Measurements from ENCODE around the gene SCYL3. TPM values are rescaled to one million over a fixed set of nuclear protein-coding genes. Genes with fewer than 3 reads are reported as not detected.

SCYL3 gene
- polyA plus RNA-seq, 1 of the 3 experiments (the other 2 are of a cell fraction): 5.9 TPM

GRCh38 chr1:169866577-169866976 is 27.1 kb downstream of the SCYL3 start:
- 40% methylated on average over 2 of the region's 2 CpGs for WGBS (ENCODE audit: low lambda C conversion rate)
- peaks cover 41% of the 10 kb centered on the region for H3F3A ChIP-seq (replicated peaks; ENCODE audit: insufficient read depth)
- H2AFZ ChIP-seq (ENCODE audit: low read depth): no peak overlapping the region
- CTCF ChIA-PET: interaction anchor here (1.2 kb wide), 1 partner anchor 21 kb away, joined by 3 read pairs; no protein-coding TSS in a partner anchor
- peak overlapping the region; percentile 10; the same call in 1 of the 2 replicates for H3K4me2 ChIP-seq
- H3K9me2 ChIP-seq: no peaks in the 10 kb centered on the region
- H3K79me2 ChIP-seq (ENCODE audit: insufficient read depth): no peaks in the 10 kb centered on the region
- peak overlapping the region; percentile 85 to 87 for H3K27ac ChIP-seq (ENCODE audit: low read depth in 2 of 2, low read length in 1 of 2)
- no peaks in the 10 kb centered on the region for H3K27me3 ChIP-seq (ENCODE audit: insufficient read depth)
- no peaks in the 10 kb centered on the region for H4K20me1 ChIP-seq (ENCODE audit: insufficient read depth)
- H3K9me3 ChIP-seq: no peaks in the 10 kb centered on the region
- H3K9ac ChIP-seq: peak overlapping the region; percentile 19; the same call in 1 of the 2 replicates
- no peak for DNase-seq
- H3K36me3 ChIP-seq (replicated peaks in 1 of 2; ENCODE audit: control insufficient read depth in 1 of 2, insufficient read depth in 2 of 2, low read length in 1 of 2): peaks cover 72 to 85% of the 10 kb centered on the region in 2 experiments
- H3K4me1 ChIP-seq (ENCODE audit: control insufficient read depth in 1 of 2, insufficient read depth in 2 of 2, low read depth in 1 of 2, low read length in 1 of 2): peaks cover 8 to 19% of the 10 kb centered on the region in 2 experiments
- POLR2A ChIA-PET: no interaction called here
- no peak overlapping the region for H3K4me3 ChIP-seq (ENCODE audit: low read depth in 2 of 2, low read length in 1 of 2)
- TF ChIP-seq TAF1 (IDR thresholded peaks at IDR 0.05; ENCODE audit: borderline replicate concordance, low read depth, low read length) (no peak), JUND (IDR thresholded peaks at IDR 0.05) (peak; percentile 69), GABPA (IDR thresholded peaks at IDR 0.05; ENCODE audit: low read depth) (no peak), CHD2 (IDR thresholded peaks at IDR 0.05; ENCODE audit: low read length, partially characterized antibody) (no peak), RFX5 (IDR thresholded peaks at IDR 0.05; ENCODE audit: low read length) (no peak), NRF1 (IDR thresholded peaks at IDR 0.05; ENCODE audit: low read depth, low read length) (no peak), RCOR1 (IDR thresholded peaks at IDR 0.05; ENCODE audit: low read length) (no peak), FOXM1 (IDR thresholded peaks at IDR 0.05; ENCODE audit: low read depth) (peak; percentile 45; the same call in 1 of the 2 replicates), POLR2AphosphoS5 (IDR thresholded peaks at IDR 0.05; ENCODE audit: low read depth, low read length) (no peak; the same call in 1 of the 2 replicates), ELF1 (IDR thresholded peaks at IDR 0.05) (no peak), RXRA (IDR thresholded peaks at IDR 0.05; ENCODE audit: borderline replicate concordance, low read depth) (no peak), SIN3A (IDR thresholded peaks at IDR 0.05; ENCODE audit: borderline replicate concordance, low read depth, low read length) (no peak), FOSL2 (IDR thresholded peaks at IDR 0.05; ENCODE audit: borderline replicate concordance, low read depth) (peak; percentile 57; the same call in 1 of the 2 replicates), EP300 (IDR thresholded peaks at IDR 0.05; ENCODE audit: borderline replicate concordance in 1 of 2, low read depth in 1 of 2, low read length in 1 of 2) (peak in 1 of 2 experiments; percentile 79; a peak in 2 of 4 replicates), SMC3 (IDR thresholded peaks at IDR 0.05; ENCODE audit: low read depth, low read length) (no peak), YY1 (IDR thresholded peaks at IDR 0.05; ENCODE audit: low read depth) (no peak), TEAD4 (IDR thresholded peaks at IDR 0.05; ENCODE audit: borderline replicate concordance, insufficient read depth) (peak; percentile 78; the same call in 1 of the 2 replicates), RAD21 (IDR thresholded peaks at IDR 0.05; ENCODE audit: low read length) (no peak), FOXJ3 (CRISPR knock-in tag; IDR thresholded peaks at IDR 0.05) (no peak), MXI1 (IDR thresholded peaks at IDR 0.05; ENCODE audit: low read depth, low read length) (no peak), TCF12 (IDR thresholded peaks at IDR 0.05) (peak; percentile 85), MEF2A (IDR thresholded peaks at IDR 0.05; ENCODE audit: borderline replicate concordance, low read depth) (no peak)
- TF ChIP-seq, protein P1, sequence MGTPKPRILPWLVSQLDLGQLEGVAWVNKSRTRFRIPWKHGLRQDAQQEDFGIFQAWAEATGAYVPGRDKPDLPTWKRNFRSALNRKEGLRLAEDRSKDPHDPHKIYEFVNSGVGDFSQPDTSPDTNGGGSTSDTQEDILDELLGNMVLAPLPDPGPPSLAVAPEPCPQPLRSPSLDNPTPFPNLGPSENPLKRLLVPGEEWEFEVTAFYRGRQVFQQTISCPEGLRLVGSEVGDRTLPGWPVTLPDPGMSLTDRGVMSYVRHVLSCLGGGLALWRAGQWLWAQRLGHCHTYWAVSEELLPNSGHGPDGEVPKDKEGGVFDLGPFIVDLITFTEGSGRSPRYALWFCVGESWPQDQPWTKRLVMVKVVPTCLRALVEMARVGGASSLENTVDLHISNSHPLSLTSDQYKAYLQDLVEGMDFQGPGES (IDR thresholded peaks at IDR 0.05; ENCODE audit: low read depth, low read length): no peak
- TF ChIP-seq, protein P2, sequence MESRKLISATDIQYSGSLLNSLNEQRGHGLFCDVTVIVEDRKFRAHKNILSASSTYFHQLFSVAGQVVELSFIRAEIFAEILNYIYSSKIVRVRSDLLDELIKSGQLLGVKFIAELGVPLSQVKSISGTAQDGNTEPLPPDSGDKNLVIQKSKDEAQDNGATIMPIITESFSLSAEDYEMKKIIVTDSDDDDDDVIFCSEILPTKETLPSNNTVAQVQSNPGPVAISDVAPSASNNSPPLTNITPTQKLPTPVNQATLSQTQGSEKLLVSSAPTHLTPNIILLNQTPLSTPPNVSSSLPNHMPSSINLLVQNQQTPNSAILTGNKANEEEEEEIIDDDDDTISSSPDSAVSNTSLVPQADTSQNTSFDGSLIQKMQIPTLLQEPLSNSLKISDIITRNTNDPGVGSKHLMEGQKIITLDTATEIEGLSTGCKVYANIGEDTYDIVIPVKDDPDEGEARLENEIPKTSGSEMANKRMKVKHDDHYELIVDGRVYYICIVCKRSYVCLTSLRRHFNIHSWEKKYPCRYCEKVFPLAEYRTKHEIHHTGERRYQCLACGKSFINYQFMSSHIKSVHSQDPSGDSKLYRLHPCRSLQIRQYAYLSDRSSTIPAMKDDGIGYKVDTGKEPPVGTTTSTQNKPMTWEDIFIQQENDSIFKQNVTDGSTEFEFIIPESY (IDR thresholded peaks at IDR 0.05; ENCODE audit: borderline replicate concordance, low read depth): no peak; the same call in 1 of the 2 replicates
- TF ChIP-seq, protein P3, sequence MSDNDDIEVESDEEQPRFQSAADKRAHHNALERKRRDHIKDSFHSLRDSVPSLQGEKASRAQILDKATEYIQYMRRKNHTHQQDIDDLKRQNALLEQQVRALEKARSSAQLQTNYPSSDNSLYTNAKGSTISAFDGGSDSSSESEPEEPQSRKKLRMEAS (IDR thresholded peaks at IDR 0.05; ENCODE audit: low read depth): no peak
- TF ChIP-seq, protein P4, sequence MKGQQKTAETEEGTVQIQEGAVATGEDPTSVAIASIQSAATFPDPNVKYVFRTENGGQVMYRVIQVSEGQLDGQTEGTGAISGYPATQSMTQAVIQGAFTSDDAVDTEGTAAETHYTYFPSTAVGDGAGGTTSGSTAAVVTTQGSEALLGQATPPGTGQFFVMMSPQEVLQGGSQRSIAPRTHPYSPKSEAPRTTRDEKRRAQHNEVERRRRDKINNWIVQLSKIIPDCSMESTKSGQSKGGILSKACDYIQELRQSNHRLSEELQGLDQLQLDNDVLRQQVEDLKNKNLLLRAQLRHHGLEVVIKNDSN (IDR thresholded peaks at IDR 0.05; ENCODE audit: borderline replicate concordance, low read depth): no peak
- TF ChIP-seq, protein P5, sequence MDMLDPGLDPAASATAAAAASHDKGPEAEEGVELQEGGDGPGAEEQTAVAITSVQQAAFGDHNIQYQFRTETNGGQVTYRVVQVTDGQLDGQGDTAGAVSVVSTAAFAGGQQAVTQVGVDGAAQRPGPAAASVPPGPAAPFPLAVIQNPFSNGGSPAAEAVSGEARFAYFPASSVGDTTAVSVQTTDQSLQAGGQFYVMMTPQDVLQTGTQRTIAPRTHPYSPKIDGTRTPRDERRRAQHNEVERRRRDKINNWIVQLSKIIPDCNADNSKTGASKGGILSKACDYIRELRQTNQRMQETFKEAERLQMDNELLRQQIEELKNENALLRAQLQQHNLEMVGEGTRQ (IDR thresholded peaks at IDR 0.05; ENCODE audit: borderline replicate concordance, low read depth, low read length): no peak

Data from SK-N-SH (cell line).